Measurements from ENCODE around the gene BAIAP2L1. TPM values are rescaled to one million over a fixed set of nuclear protein-coding genes. Genes with fewer than 3 reads are reported as not detected.

Gene BAIAP2L1
- total and polyA plus RNA-seq, 2 of the 8 experiments (the other 6 are each of a cell fraction or from before 2014, with no cell fraction given): 19.2 to 42.9 TPM

DNA sequence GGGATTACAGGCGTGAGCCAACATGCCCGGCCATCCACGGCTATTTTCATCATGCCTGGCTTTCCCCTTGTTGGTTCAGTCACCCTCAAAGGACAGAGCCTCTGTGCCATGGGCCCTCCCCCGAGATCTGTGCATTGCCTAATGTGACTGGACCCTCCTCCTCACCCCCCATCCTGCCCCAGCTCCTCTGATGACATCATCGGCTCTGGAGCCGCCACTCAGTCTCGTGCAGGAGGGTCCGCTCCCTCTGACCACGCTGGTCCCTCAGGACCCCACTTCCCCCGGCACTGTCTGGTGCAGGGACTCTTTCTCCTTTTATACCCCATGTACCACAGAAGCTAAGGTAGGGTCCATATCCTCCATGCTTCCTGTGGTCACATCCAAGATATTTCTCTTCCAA, 33.2 kb upstream of the BAIAP2L1 start (continued):
- TF ChIP-seq ATF3 (IDR thresholded peaks at IDR 0.05; ENCODE audit: insufficient read depth, low read depth, low read length) (no peak), KDM5A (IDR thresholded peaks at IDR 0.05; ENCODE audit: low read length) (no peak), BCL11A (IDR thresholded peaks at IDR 0.05; ENCODE audit: low read depth in 2 of 2, low read length in 2 of 2) (no peak), EZH2 (IDR thresholded peaks at IDR 0.05; ENCODE audit: low read depth, low read length, severe bottlenecking) (no peak)
